Stimulated activated naive B cell treated with anti-CD40 and anti-IgM and Interleukin-4, amounts not matched to agents 10 μg/mL and 1 μg/mL and 100 μg/mL, for 72 hours (primary cell): Measurements from ENCODE around the gene MUC16.
"Not testable (repeated sequence)": the region's sequence is repeated elsewhere in the genome, so short reads cannot be mapped to it uniquely, and the experiment has no call there.

Source experiments
- ATAC-seq, 2 donors: fragments of 150-1000 bp; cut with Tn5 transposase; replicated peaks; 2 replicates each; pipeline ENCODE4 v1.10.0; 2021; ENCODE audit warnings: moderate library complexity in 1 of 2
- DNase-seq: peaks from one replicate; pipeline ENCODE4 v3.0.0; 2021
- H3K27ac Mint-ChIP-seq: one replicate; pipeline ENCODE4 v1.8.0; 2022; ENCODE audit warnings: mild to moderate bottlenecking, mixed read lengths
- H3K27me3 Mint-ChIP-seq, 2 donors: one replicate each; pipeline ENCODE4 v1.8.0; 2022; ENCODE audit warnings: mixed read lengths in 2 of 2
- H3K36me3 Mint-ChIP-seq, 2 donors: one replicate each; pipeline ENCODE4 v1.8.0; 2022; ENCODE audit warnings: mixed read lengths in 2 of 2, mild to moderate bottlenecking in 1 of 2
- H3K4me1 Mint-ChIP-seq, 2 donors: one replicate each; pipeline ENCODE4 v1.8.0; 2022; ENCODE audit warnings: mixed read lengths in 2 of 2, mild to moderate bottlenecking in 1 of 2
- H3K4me3 Mint-ChIP-seq, 2 donors: one replicate each; pipeline ENCODE4 v1.8.0; 2022; ENCODE audit warnings: mild to moderate bottlenecking in 2 of 2, mixed read lengths in 2 of 2, moderate library complexity in 1 of 2
- H3K9me3 Mint-ChIP-seq, 2 donors: one replicate each; pipeline ENCODE4 v1.8.0; 2022; ENCODE audit warnings: mixed read lengths in 2 of 2, mild to moderate bottlenecking in 1 of 2

The MUC16 gene

DNA sequence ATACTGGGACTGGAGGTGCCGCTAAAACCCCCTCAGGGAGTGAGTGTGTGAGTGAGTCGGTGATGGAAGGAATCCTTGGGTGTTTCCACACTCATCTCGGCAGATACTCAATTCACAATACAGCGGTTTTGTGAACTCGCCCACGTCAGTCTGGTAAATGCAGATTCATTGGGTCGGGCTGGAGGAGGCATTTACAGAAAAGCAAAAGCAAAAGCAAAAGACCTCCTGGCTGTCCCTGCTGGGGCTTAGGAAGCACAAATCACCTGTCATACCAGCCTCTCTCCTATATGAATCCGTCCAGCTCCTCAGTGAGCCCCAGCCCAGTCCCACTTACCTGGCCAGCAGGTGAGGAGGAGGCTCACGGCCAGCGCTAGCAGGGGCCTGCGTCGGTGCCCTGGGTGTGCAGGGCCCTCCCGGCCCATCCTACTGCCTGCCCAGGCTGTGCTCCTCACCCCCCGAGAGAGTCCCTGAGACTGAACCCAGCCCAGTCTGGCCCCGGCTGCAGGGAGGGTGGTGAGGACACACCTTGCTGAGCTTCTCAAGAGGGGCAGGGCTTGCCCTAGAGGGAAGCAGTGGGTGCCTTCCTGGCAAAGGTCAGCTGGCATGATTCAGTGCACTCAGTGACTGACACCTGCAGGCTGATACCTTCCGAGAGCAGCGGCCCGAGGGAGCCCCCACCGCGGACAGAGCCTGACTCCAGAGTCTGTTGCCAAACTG is at the start of gene MUC16:
TSS of gene MUC16 (minus strand) at position 475 of the 717 bp plus-strand sequence.
- no peaks in the 10 kb centered on the region for H3K4me1 Mint-ChIP-seq
- H3K36me3 Mint-ChIP-seq: peaks cover 0 to 2% of the 10 kb centered on the region in 2 donors
- no peak for DNase-seq
- peaks cover 13 to 14% of the 10 kb centered on the region in 2 donors for H3K27me3 Mint-ChIP-seq
- ATAC-seq: no peak
- H3K27ac Mint-ChIP-seq: no peak within 1 kb of the TSS
- H3K4me3 Mint-ChIP-seq: no peak within 1 kb of the TSS
- peaks cover 4 to 6% of the 10 kb centered on the region in 2 donors for H3K9me3 Mint-ChIP-seq

- ATAC-seq: no peak
- no peaks in the 10 kb centered on the region for H3K36me3 Mint-ChIP-seq
- peaks cover 0 to 5% of the 10 kb centered on the region in 2 donors for H3K9me3 Mint-ChIP-seq
- H3K27me3 Mint-ChIP-seq: peaks cover 0 to 20% of the 10 kb centered on the region in 2 donors
- H3K27ac Mint-ChIP-seq: no peak overlapping the region
- H3K4me3 Mint-ChIP-seq: no peak overlapping the region
- H3K4me1 Mint-ChIP-seq: no peaks in the 10 kb centered on the region
- no peak for DNase-seq
Measured at GRCh38 chr19:9058905-9059667, 48.9 kb upstream of the MUC16 start.

DNA sequence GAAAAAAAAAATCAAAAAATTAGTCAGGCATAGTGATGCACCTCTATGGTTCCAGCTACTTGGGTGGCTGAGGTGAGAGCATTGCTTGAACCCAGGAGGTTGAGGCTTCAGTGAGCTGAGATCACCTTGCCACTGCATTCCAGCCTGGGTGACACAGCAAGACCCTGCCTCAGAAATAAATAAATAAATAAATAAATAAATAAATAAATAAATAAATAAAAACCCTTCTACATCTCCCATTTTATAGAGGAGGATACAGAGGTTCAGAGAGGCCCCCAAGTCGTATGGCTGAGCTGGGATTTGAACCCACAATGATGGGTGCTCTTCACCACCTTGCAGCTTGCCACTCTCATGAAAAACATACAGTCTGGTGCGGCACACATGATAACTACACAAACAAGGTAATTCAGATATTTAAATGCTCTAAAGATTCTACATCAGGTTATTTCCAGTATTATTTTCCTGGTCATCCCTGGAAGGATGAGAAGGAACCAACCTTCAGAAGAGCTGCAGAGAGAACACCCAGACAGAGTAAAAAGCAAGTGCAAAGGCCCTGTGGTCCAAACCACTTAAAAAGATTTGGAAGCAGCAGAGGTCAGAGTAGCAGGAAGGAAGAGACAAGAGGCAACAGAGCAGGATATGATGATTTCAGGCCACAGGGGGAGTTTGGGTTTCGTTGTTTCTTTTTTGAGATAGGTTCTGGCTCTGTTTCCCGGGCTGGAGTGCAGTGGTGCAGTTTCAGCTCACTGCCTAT is 47.5 kb upstream of the MUC16 start:
- DNase-seq (no peak), ATAC-seq (no peak)
- Mint-ChIP-seq H3K36me3 (no peaks in the 10 kb centered on the region), H3K4me3 (no peak overlapping the region), H3K27ac (no peak overlapping the region), H3K27me3 (peaks cover 0 to 17% of the 10 kb centered on the region in 2 donors), H3K9me3 (peaks cover 0 to 7% of the 10 kb centered on the region in 2 donors), H3K4me1 (no peaks in the 10 kb centered on the region)

DNA sequence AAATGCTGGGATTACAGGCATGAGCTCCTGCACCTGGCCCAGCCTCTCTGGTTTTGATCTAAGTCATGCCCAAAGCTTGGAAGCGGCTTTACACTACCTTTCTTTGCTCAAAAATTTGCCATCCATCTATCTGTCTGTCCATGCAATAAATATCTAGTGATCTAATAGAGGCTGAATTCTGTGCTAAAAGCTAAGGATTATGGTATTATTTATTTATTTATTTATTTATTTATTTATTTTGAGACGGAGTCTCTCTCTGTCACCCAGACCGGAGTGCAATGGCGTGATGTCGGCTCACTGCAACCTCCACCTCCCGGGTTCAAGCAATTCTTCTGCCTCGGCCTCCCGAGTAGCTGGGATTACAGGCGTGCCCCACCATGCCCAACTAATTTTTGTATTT is 45.9 kb upstream of the MUC16 start:
- H3K27ac Mint-ChIP-seq, H3K4me1 Mint-ChIP-seq, ATAC-seq: not testable (repeated sequence)

DNA sequence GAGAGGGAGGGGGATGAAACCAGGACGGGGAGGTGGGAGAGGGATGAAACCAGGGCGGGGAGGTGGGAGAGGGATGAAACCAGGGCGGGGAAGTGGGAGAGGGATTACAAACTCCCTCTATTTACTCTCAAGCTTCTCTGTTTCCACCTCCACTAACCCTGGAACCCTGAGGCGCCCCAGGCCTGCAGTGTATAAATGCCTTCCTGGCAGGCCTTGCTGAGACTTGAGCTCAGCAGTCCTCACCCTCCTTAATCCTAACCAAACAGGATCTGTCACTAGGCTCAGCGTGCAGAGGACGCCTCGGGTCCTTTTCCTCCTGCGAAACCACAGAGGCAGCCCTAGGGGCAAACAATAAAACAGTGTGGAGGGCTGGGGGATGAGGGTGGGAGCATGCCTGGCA is 44.6 kb upstream of the MUC16 start:
- H3K4me1 Mint-ChIP-seq: no peaks in the 10 kb centered on the region
- H3K9me3 Mint-ChIP-seq: peaks cover 0 to 7% of the 10 kb centered on the region in 2 donors
- H3K27me3 Mint-ChIP-seq: peaks cover 0 to 14% of the 10 kb centered on the region in 2 donors
- ATAC-seq (no peak), DNase-seq (no peak)
- H3K4me3 Mint-ChIP-seq: no peak overlapping the region
- H3K27ac Mint-ChIP-seq: no peak overlapping the region
- no peaks in the 10 kb centered on the region for H3K36me3 Mint-ChIP-seq

More for the DNA sequence above, 45.9 kb upstream of the MUC16 start:
- H3K27me3 Mint-ChIP-seq: peaks cover 0 to 14% of the 10 kb centered on the region in 2 donors
- H3K4me3 Mint-ChIP-seq, H3K9me3 Mint-ChIP-seq, DNase-seq, H3K36me3 Mint-ChIP-seq: not testable (repeated sequence)

DNA sequence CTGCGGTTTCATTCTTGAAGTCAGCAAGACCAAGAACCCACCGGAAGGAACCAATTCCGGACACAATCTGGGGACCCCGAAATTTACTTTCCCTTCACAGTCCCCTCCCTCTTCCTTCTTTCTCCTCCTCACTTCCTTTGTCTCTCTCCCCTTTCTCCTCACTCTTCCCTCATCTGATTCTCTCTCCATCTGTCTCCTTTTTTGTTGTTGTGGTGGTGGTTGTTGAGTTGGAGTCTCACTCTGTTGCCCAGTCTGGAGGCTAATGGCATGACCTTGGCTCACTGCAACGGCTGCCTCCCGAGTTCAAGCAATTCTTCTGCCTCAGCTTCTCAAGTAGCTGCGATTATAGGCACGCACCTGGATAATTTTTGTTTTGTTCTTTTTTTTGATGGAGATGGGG is 44.0 kb upstream of the MUC16 start:
- peaks cover 0 to 11% of the 10 kb centered on the region in 2 donors for H3K27me3 Mint-ChIP-seq
- no peak overlapping the region for H3K27ac Mint-ChIP-seq
- no peak overlapping the region for H3K4me3 Mint-ChIP-seq
- H3K4me1 Mint-ChIP-seq: no peaks in the 10 kb centered on the region
- no peaks in the 10 kb centered on the region for H3K36me3 Mint-ChIP-seq
- ATAC-seq (no peak), DNase-seq (no peak)
- H3K9me3 Mint-ChIP-seq: peaks cover 0 to 7% of the 10 kb centered on the region in 2 donors

GRCh38 chr19:9053674-9054073 is 43.5 kb upstream of the MUC16 start:
- not testable (repeated sequence) for ATAC-seq, H3K4me3 Mint-ChIP-seq, DNase-seq, H3K27me3 Mint-ChIP-seq, H3K36me3 Mint-ChIP-seq, H3K4me1 Mint-ChIP-seq, H3K27ac Mint-ChIP-seq, H3K9me3 Mint-ChIP-seq

DNA sequence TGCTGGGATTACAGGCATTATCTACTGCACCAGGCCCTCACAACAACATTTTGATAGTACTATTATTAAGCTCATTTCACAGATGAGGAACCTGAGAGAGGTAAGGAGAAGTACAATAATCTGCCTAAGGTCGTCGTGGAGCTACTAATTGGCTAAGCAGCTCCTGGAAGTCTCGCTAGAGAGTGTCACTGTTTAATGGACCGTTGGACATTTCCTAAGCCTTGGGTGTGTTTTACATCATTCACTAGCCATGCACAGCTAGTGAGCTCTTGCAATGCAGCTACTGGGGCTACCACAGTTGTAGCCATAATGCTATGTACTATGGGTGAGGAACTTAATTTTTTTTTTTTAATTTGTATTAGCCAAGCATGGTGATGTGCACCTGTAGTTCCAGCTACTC is 42.7 kb upstream of the MUC16 start:
- no peak overlapping the region for H3K27ac Mint-ChIP-seq

DNA sequence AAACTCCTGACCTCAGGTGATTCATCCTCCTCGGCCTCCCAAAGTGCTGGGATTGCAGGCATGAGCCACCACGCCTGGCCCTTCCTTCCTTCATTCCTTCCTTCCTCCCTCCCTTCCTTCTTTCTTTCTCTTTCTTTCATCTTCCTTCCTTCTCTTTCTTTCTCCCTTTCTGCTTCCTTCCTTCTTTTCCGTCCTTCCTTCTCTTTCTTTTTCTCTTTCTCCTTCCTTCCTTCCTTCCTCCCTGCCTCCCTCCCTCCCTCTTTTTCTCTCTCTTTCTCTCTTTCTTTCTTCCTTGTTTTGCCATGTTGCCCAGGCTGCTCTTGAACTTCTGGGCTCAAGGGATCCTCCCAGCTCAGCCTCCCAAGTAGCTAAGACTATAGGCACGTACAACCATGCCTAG is 36.5 kb upstream of the MUC16 start:
- DNase-seq (no peak), ATAC-seq (no peak)
- no peaks in the 10 kb centered on the region for H3K36me3 Mint-ChIP-seq
- peaks cover 12 to 16% of the 10 kb centered on the region in 2 donors for H3K27me3 Mint-ChIP-seq
- peaks cover 0 to 4% of the 10 kb centered on the region in 2 donors for H3K9me3 Mint-ChIP-seq
- no peaks in the 10 kb centered on the region for H3K4me1 Mint-ChIP-seq
- no peak overlapping the region for H3K4me3 Mint-ChIP-seq
- no peak overlapping the region for H3K27ac Mint-ChIP-seq

More for the DNA sequence above, 42.7 kb upstream of the MUC16 start:
- Mint-ChIP-seq H3K9me3 (peaks cover 0 to 6% of the 10 kb centered on the region in 2 donors), H3K4me3 (no peak overlapping the region), H3K36me3 (no peaks in the 10 kb centered on the region), H3K27me3 (peaks cover 0 to 7% of the 10 kb centered on the region in 2 donors), H3K4me1 (no peaks in the 10 kb centered on the region)
- DNase-seq: no peak
- ATAC-seq: no peak

DNA sequence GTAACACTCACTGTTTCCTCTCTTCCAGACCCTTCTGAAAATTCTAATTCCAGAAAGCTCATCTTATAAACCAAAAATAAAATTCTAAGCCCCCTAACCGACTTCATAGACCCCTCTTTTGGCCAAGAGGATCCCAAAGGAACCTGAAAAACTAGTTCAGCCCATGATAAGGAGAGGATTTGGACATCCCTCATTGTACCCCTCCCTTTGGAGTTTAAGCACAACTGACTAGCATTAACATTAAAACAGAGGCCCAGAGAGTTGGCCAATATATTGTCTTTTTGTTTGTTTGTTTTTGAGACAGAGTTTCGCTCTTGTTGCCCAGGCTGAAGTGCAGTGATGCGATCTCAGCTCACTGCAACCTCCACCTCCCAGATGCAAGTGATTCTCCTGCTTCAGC is 34.2 kb upstream of the MUC16 start:
- H3K27ac Mint-ChIP-seq: no peak overlapping the region
- H3K9me3 Mint-ChIP-seq: peaks cover 0 to 4% of the 10 kb centered on the region in 2 donors
- ATAC-seq (no peak), DNase-seq (no peak)
- H3K4me3 Mint-ChIP-seq: no peak overlapping the region
- H3K4me1 Mint-ChIP-seq: no peaks in the 10 kb centered on the region
- H3K27me3 Mint-ChIP-seq: peaks cover 12 to 16% of the 10 kb centered on the region in 2 donors
- H3K36me3 Mint-ChIP-seq: no peaks in the 10 kb centered on the region

DNA sequence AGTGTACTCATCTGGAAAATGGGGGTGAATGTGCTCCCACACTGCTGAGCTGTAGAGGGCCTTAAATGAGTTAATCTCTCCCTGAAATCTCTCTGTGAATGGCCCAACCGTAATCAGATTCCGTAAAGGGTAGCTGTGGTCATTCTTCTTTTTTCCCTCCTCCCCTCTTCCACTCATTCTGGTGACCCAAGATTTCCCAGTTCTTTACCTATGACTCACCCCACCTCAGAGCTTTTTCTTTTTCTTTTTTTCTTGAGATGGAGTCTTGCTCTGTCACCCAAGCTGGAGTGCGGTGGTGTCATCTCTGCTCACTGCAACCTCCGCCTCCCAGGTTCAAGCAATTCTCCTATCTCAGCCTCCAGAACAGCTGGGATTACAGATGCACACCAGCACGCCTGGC is 33.3 kb upstream of the MUC16 start:
- Mint-ChIP-seq H3K9me3 (peaks cover 0 to 4% of the 10 kb centered on the region in 2 donors), H3K4me3 (no peak overlapping the region), H3K27me3 (peaks cover 12 to 16% of the 10 kb centered on the region in 2 donors), H3K27ac (no peak overlapping the region), H3K36me3 (no peaks in the 10 kb centered on the region), H3K4me1 (no peaks in the 10 kb centered on the region)
- DNase-seq: no peak
- ATAC-seq: no peak

DNA sequence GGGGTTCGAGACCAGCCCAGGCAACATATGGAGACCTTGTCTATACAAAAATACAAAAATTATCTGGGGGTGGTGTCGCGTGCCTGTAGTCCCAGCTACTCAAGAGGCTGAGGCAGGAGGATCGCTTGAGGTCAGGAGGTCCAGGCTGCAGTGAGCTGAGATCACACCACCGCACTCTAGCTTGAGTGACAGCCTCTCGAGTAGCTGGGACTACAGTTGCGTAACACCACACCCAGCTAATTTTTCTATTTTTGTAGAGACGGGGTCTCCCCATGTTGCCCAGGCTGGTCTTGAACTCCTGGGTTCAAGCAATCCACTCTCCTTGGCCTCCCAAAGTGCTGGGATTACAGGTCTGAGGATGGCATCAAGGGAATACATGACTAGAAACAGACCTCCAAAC is 30.8 kb upstream of the MUC16 start:
- Mint-ChIP-seq H3K27ac (no peak overlapping the region), H3K4me3 (no peak overlapping the region), H3K36me3 (no peaks in the 10 kb centered on the region), H3K9me3 (peaks cover 0 to 4% of the 10 kb centered on the region in 2 donors), H3K27me3 (peaks cover 5 to 13% of the 10 kb centered on the region in 2 donors), H3K4me1 (no peaks in the 10 kb centered on the region)
- no peak for ATAC-seq
- no peak for DNase-seq

GRCh38 chr19:9040131-9040530 is 29.9 kb upstream of the MUC16 start:
- DNase-seq (no peak), ATAC-seq (no peak)
- Mint-ChIP-seq H3K27ac (no peak overlapping the region), H3K4me3 (no peak overlapping the region), H3K27me3 (peaks cover 5 to 11% of the 10 kb centered on the region in 2 donors), H3K36me3 (no peaks in the 10 kb centered on the region), H3K9me3 (peaks cover 0 to 4% of the 10 kb centered on the region in 2 donors), H3K4me1 (no peaks in the 10 kb centered on the region)

- Mint-ChIP-seq H3K4me3 (no peak overlapping the region), H3K36me3 (no peaks in the 10 kb centered on the region), H3K27ac (no peak overlapping the region), H3K9me3 (peaks cover 0 to 4% of the 10 kb centered on the region in 2 donors), H3K27me3 (peaks cover 5 to 11% of the 10 kb centered on the region in 2 donors), H3K4me1 (no peaks in the 10 kb centered on the region)
- ATAC-seq: no peak
- DNase-seq: no peak
Measured at GRCh38 chr19:9039728-9040127, 29.5 kb upstream of the MUC16 start.
